Spleen (tissue), 11 donors: ENCODE results near the gene DDRGK1. TPM values are rescaled to one million over a fixed set of nuclear protein-coding genes. Genes with fewer than 3 reads are reported as not detected.
A peak's percentile ranks its signal among the peaks of the same experiment; 100 is the strongest.

ENCODE experiments used
- DNase-seq: peaks from one replicate; pipeline ENCODE4 v3.0.0-alpha.2; 2020
- H3K27ac ChIP-seq, 8 donors: fragments of 200-600 bp; sonication (generic) in 7 of 8; 1 replicate in 4 of 8; 2 replicates in 4 of 8; pipeline versions ENCODE4 v1.5.0 to v1.8.0; 2016 to 2021; ENCODE audit warnings: inconsistent platforms in 4 of 8, mild to moderate bottlenecking in 4 of 8, moderate library complexity in 1 of 8
- H3K27me3 ChIP-seq, 7 donors: fragments of 200-600 bp; sonication (generic) in 6 of 7; replicated peaks in 1 of 7; 1 replicate in 4 of 7; 2 replicates in 3 of 7; pipeline versions ENCODE4 v1.5.0 to v1.8.0; 2016 to 2021; ENCODE audit warnings: inconsistent platforms in 3 of 7, mild to moderate bottlenecking in 1 of 7
- H3K36me3 ChIP-seq, 6 donors: fragments of 200-600 bp; sonication (generic) in 5 of 6; 1 replicate in 4 of 6; 2 replicates in 2 of 6; pipeline versions ENCODE4 v1.5.0 to v1.8.0; 2016 to 2021; ENCODE audit warnings: inconsistent platforms in 2 of 6
- H3K4me1 ChIP-seq, 6 donors: fragments of 200-600 bp; sonication (generic) in 5 of 6; 1 replicate in 3 of 6; 2 replicates in 3 of 6; pipeline versions ENCODE4 v1.5.0 to v1.8.0; 2016 to 2021; ENCODE audit warnings: inconsistent platforms in 3 of 6
- H3K4me3 ChIP-seq, 8 donors: fragments of 200-600 bp; sonication (generic) in 7 of 8; 1 replicate in 4 of 8; 2 replicates in 4 of 8; pipeline versions ENCODE4 v1.5.0 to v1.8.0; 2016 to 2021; ENCODE audit warnings: inconsistent platforms in 4 of 8, mild to moderate bottlenecking in 4 of 8, moderate library complexity in 2 of 8
- H3K9me3 ChIP-seq, 8 donors: fragments of 200-600 bp; sonication (generic) in 7 of 8; 1 replicate in 4 of 8; 2 replicates in 4 of 8; pipeline versions ENCODE4 v1.5.0 to v1.8.0; 2016 to 2021; ENCODE audit warnings: inconsistent platforms in 4 of 8
- CTCF ChIP-seq, 11 experiments: fragments of 200-600 bp in 7 of 11; fragments of 450-650 bp in 4 of 11; sonication (generic) in 4 of 11; IDR thresholded peaks in 8 of 11; conservative IDR thresholded peaks in 3 of 11; 1 replicate in 7 of 11; 2 replicates in 4 of 11; pipeline versions ENCODE4 v1.4.0 to v1.8.0; 2016 to 2021; ENCODE audit warnings: antibody characterized with exemption in 11 of 11, inconsistent platforms in 4 of 11, mild to moderate bottlenecking in 1 of 11
- POLR2A ChIP-seq, 3 donors: fragments of 450-650 bp; IDR thresholded peaks; one replicate each; pipeline ENCODE4 v1.5.1; 2017; ENCODE audit warnings: antibody characterized with exemption in 3 of 3, mild to moderate bottlenecking in 1 of 3
- POLR2AphosphoS5 ChIP-seq, 3 donors: sonication (generic); formaldehyde crosslinking; IDR thresholded peaks; one replicate each; pipeline ENCODE4 v1.5.1; 2017; ENCODE audit warnings: antibody characterized with exemption in 3 of 3
- WGBS, 5 donors: extraction: QIAGEN DNeasy Blood & Tissue Kit in 3 of 5; methylation state at CpG; one replicate each; pipeline versions ENCODE4 v1.1.5 to v1.1.7; 2013 to 2018; 5-methylcytosine and 5-hydroxymethylcytosine counted together
- intact Hi-C: fragments of 100-400 bp; cut with DNase I; formaldehyde crosslinking; loops from one replicate; pipeline ENCODE4 v1.15.0; 2023; ENCODE audit warnings: low total_unique reads
- polyA plus RNA-seq, 3 donors: library from polyadenylated mRNA; stranded (reverse); fragments of 200-250 nt; gene quantifications; one replicate each; pipeline ENCODE4 v1.2.1, GENCODE V29; 2013
- total RNA-seq, 7 donors: library from RNA; depleted of rRNA in 3 of 7; stranded (reverse); fragments of >200 nt in 3 of 7; fragmentation: NEBNext Ultra II Directional in 4 of 7; extraction: Animal tissue kit (Norgen Biotek cat#: 25700) in 4 of 7; gene quantifications; one replicate each; pipeline versions ENCODE4 v1.1.0 to v1.2.1, GENCODE V29; 2016 to 2021
- donor health status: healthy with polysubstance abuse.
- donor health status: DM: no; HTN: no; CAD: no; lungs with moderate emphysema.
- donor health status: DM: no; HTN: no; CAD: no.
- donor health status: Bipolar disorder and iron deficiency.
- donor health status: healthy.
- donor health status: DM: no; HTN: no; CAD: no.
- donor health status: DM: yes; HTN: yes; CAD: no.

DDRGK1 gene
- total and polyA plus RNA-seq, 10 donors, result 25.6 to 53.7 (median 42.2) TPM

DNA sequence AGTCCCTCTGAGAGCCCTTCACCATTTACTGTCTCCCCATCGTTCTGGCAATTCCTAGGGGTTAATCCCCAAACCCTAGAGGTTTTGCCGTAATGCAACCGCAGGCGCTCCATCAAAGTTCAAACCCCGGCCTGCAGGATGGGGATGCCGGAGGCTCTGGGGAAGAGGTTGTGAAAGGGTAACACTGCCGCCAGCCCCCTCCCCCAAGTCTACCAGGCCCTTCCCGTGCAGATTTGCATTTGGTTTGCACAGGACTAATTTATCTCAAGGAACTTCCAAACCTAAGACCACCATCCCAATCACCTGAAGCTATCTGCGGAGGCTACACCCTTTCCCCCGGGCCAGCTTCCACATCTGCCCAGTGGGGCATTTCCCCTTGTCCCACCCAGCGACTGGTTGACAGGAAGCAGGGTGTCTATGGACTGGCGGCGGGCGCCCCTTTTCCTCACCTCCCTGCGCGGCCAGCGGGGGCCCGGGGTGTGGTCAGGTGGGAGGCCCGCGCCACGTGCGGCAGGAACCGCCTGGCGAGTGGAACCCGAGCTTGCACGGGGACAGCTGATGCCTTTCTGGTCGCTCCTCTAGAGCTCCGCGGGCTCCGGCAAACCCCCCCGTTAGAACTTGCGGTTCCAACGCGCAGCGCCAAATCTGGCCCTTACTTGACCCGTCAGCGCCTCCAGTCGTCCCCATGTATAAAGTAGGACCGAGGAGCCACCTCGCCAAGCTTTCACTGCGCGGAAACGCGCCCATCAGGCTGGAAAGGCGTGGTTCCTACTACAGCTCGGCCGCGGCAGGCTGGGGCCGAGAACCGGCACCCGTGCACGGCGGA, 43.9 kb upstream of the DDRGK1 start:
- H3K4me3 ChIP-seq, result peak overlapping the region in 4 of 8 donors; percentile 4 to 54 (median 16)
- DNase-seq, result peak; percentile 74

DNA sequence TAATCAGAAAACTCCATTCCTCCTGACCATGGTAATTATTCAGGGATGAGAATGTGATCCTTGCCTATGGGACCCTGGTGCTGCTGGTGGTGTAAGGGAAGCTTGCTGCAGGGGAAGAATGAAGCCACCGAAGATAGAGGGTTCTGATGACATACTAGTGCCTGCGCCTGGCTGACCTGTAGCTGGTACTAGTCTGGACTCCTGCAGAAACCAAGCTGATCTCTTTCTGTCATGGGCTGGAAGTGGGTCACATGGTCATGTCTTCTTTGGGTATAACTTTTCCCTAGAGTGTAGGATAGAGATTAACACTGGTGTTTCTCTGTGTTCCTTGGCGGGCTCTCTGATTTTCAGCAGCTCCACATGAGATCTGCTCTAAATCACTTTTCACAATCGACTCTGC, 43.2 kb upstream of the DDRGK1 start:
- no peak for DNase-seq
- Histone ChIP-seq H3K27me3 (peaks cover 0 to 51% (median 7%) of the 10 kb centered on the region in 7 donors), H3K4me3 (no peak overlapping the region), H3K4me1 (peaks cover 8 to 22% (median 14%) of the 10 kb centered on the region in 6 donors), H3K36me3 (peaks cover 0 to 26% (median 13%) of the 10 kb centered on the region in 6 donors), H3K27ac (no peak overlapping the region), H3K9me3 (no peaks in the 10 kb centered on the region)
- intact Hi-C loops, result no loop called here
- no peak for TF ChIP-seq CTCF (IDR thresholded peaks at IDR 0.05 in 8 of 11, conservative IDR thresholded peaks at IDR 0.05 in 3 of 11)
- no peak for TF ChIP-seq POLR2AphosphoS5 (IDR thresholded peaks at IDR 0.05)
- TF ChIP-seq POLR2A (IDR thresholded peaks at IDR 0.05), result no peak
- WGBS, 5 donors, result 68 to 77% (median 72%) methylated on average over 4 of the region's 4 CpGs

More for the DNA sequence above, 43.9 kb upstream of the DDRGK1 start:
- no peak for TF ChIP-seq POLR2A (IDR thresholded peaks at IDR 0.05)
- TF ChIP-seq CTCF (IDR thresholded peaks at IDR 0.05 in 8 of 11, conservative IDR thresholded peaks at IDR 0.05 in 3 of 11), result no peak
- peak in 2 of 3 donors; percentile 52 to 64 for TF ChIP-seq POLR2AphosphoS5 (IDR thresholded peaks at IDR 0.05)
- Histone ChIP-seq H3K36me3 (peaks cover 0 to 33% (median 20%) of the 10 kb centered on the region in 6 donors), H3K27me3 (peaks cover 0 to 45% (median 7%) of the 10 kb centered on the region in 7 donors), H3K27ac (no peak overlapping the region), H3K4me1 (peaks cover 8 to 22% (median 14%) of the 10 kb centered on the region in 6 donors), H3K9me3 (no peaks in the 10 kb centered on the region)
- 6 to 16% (median 6%) methylated on average over 34 to 53 of the region's 53 CpGs for WGBS, 5 donors
- intact Hi-C loops, result no loop called here

- Histone ChIP-seq H3K27me3 (peaks cover 0 to 58% (median 7%) of the 10 kb centered on the region in 7 donors), H3K9me3 (no peaks in the 10 kb centered on the region), H3K4me3 (no peak overlapping the region), H3K27ac (no peak overlapping the region), H3K36me3 (peaks cover 0 to 16% (median 6%) of the 10 kb centered on the region in 6 donors), H3K4me1 (peaks cover 8 to 22% (median 14%) of the 10 kb centered on the region in 6 donors)
- DNase-seq, result no peak
- 90 to 100% (median 92%) methylated on average over 1 of the region's 1 CpG for WGBS, 5 donors
- intact Hi-C loops, result no loop called here
- TF ChIP-seq POLR2AphosphoS5 (IDR thresholded peaks at IDR 0.05), result no peak
Observed at GRCh38 chr20:3246682-3247081, 42.2 kb upstream of the DDRGK1 start.

- H3K27ac ChIP-seq, result no peak overlapping the region
- H3K9me3 ChIP-seq, result no peaks in the 10 kb centered on the region
- H3K27me3 ChIP-seq, result peaks cover 0 to 67% (median 9%) of the 10 kb centered on the region in 7 donors
- no peak for TF ChIP-seq POLR2AphosphoS5 (IDR thresholded peaks at IDR 0.05)
- no peak for TF ChIP-seq POLR2A (IDR thresholded peaks at IDR 0.05)
- TF ChIP-seq CTCF (IDR thresholded peaks at IDR 0.05 in 8 of 11, conservative IDR thresholded peaks at IDR 0.05 in 3 of 11), result no peak
- peaks cover 8 to 22% (median 14%) of the 10 kb centered on the region in 6 donors for H3K4me1 ChIP-seq
- H3K36me3 ChIP-seq, result peaks cover 0 to 7% (median under 1%) of the 10 kb centered on the region in 6 donors
- no peak for DNase-seq
- WGBS, 5 donors, result 57 to 74% (median 65%) methylated on average over 4 of the region's 4 CpGs
- no peak overlapping the region for H3K4me3 ChIP-seq
- intact Hi-C loops, result no loop called here
Observed at GRCh38 chr20:3245711-3246110, 41.2 kb upstream of the DDRGK1 start.
